GM19025 (cell line): Measurements from ENCODE around the gene MUC6.

Experiments
- ATAC-seq: cut with Tn5 transposase; IDR thresholded peaks from one replicate; pipeline ENCODE4 v1.9.1; 2021; ENCODE audit warnings: mild to moderate bottlenecking, low read depth, moderate library complexity; ENCODE audit not compliant: unreplicated experiment

The MUC6 gene

DNA sequence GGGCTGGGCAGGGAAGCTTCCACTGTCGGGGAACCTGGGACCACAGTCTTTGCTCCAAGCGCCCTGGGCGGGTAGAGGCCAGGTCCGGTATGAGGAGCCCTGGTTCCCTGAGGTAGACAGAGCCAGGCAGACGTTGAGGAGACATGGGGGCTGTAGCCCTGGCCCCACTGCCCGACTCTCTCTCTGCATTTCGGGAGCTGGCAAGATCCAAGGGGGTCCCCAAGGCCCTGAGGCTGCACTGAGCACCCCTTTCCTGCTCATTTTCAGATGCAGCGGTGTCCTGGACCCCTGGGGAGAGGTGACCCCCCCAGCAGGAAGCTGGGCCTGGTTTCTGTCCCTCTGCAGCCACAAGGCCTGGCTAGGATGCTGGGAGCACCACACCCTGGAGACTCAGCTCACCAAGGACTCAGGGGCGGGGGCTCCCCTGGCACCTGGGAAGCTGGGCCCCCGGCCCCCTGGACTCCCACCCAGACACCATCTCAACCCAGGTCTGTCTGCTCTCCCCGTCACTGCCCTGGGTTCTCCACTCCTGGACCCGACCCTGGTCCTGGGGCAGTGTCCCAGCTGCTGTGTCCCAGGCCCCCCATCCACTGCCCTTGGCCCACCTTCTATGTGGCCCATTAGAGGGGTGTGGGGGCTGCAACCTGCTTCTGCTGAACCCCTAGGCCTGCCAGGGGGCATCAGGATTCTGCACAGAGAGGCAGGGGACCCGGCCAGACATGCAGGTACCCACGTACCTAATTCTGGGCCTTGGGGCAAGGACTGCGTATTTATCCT, 15.0 kb upstream of the MUC6 start:
- no peak for ATAC-seq

DNA sequence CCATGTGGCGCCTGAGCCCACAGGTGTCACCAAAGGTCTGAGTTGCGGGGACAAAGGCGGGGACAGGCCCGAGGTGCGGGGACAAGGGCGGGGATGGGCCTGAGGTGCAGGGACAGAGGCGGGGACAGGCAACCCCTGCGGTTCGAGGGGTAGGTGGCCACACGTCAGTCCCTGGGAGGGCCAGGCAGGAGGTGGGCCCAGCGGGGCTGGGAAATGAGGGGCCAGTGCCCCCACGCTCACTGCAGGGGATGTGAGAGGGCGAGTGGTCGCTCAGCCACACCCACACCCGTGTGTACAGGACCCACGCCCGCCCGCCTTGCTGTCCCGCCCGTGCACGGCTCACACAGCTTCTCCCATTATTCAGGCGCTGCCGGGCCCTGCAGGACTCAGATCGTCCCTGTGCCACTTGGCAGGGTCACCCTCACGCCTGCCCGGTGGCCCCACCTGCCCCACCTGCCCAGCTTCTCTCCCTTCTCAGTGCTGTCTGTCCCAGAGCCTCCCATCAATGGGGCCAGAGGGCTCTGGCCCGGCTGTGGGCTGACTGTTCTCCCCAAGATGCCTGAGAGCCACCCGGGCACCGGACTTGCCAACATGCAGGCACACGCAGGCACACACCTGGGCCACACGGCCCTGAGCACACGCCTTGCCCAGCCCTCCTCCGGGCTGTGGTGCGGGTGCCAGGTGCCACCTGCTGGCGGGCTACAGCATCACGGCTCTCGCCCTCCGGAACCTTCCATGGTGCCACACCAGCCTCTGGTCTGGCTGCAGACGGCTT, 14.2 kb upstream of the MUC6 start:
- ATAC-seq, result peak; percentile 85

DNA sequence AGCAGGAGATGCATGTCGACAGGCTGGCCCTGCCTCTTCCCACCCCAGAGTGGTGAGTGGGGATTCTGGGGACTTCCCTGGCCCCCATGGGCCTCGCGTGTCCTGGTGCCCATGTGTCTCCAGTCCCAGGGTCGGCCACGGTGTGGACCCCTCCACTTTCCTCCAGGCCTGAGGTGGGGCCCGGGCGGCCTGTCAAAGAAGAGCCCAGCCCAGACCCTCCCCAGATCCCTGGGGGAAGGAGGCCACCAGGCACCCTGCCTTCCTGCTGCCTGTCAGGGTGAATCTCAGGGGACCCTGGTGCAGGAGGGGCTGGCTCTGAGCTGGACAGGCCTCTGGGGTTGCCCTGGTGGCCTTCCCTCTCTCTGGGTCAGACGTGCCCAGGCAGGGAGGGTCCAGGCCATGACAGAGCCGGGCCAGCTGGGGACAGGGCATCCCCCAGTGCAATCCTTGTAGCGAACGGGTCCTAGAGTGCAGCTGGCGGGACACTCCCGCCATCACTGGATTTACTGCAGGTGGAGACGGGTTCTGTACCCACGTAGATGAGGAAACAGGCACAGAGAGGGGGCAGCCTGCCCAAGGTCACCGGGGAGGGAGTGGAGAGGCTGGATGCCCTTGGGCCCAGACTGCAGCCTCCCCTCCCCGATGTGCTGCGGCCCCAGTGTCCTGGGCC, 13.5 kb upstream of the MUC6 start:
- no peak for ATAC-seq

DNA sequence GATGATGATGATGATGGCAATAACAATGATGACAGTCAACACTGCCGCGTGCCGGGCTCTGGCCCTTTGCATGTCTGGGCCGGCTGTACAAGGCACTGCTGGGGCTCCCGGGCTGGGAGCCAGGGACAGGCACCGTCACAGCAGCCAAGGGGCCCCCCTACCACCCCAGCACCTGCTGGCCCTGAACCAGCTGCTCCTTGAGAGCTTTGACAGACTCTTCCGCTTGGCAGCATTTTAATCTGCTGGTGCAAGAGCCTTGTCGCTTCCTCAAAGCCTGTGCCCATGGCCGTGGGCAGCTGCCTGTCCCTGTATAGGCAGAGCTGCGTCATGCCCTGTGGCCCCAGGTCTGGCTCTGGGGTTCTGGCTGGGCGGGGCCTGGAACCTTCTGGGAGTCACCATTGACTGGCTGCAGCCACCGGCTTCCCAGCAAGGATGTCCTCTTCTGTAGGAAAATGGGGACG, 12.9 kb upstream of the MUC6 start:
- no peak for ATAC-seq

DNA sequence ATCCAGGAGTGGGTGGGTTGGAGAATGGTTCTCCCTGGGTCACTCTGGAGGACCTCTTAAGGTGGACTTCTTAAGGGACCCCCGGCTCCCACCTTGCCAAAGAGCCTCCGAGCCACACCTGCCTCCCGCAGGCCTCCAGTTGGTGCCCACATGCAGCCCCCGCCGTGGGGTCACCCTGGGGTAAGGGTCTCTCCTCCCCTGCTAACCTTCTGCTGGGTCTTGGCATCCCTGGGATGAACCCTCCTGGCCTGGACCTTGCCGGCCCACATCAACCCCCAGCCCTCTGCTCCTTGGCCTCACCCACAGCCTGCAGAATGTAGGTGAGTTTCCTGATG, 12.5 kb upstream of the MUC6 start:
- ATAC-seq, result no peak

DNA sequence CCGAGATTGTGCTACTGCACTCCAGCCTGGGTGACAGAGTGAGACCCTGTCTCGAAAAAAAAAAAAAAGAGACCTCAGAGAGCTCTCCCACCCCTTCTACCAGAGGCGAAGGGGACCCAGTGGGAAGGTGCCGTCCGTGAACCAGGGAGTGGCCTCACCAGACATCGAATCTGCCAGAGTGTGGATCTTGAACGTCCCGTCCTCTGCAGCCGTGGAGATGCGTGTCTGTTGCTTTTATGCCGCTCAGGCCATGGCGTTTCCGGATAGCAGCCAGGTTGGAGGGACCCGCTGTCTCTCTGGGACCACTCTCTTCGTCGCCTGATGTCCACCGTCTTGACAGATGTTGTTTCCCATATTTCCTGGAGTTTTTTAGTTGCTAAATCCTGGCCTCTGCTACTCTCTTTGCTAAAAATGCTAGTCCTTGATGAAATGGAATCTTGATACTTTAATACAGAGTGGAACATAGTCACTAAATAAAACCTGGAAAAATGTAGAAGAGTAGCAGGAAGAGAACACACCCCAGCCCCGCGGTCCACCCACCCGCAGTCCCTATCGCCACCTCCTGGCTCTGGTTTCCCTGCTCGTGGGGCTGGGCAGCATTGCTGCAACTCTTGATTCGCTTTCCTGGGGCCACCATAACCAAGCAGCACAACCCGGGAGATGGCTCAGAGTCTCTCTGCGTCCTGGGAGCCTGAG, 12.0 kb upstream of the MUC6 start:
- ATAC-seq, result no peak

DNA sequence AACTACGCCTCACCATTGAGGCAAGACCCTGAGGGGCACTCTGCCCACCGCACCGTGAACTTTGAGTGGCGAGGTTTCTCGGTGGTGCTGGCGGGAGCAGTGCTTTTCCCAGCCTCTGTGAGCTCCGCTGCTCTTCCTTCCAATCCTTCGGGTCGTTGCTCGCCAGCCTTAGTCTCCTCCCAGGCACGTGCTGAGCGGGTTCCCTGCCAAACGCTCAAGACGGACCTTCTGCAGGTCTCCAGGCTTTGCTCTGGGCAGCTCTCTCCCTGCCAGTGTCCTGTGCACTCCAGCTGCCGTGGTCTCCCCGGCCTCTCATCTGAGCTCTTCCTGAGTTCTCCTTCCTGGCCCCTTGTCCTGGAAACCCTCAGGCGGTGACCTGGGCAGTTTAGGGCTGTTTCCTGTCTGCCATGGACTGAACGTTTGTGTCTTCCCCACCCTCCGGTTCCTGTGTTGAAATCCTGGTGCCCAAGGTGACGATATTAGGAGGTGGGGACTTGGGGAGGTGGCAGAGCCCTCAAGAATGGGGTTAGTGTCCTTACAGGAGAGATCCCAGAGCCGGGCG, 11.2 kb upstream of the MUC6 start:
- no peak for ATAC-seq

DNA sequence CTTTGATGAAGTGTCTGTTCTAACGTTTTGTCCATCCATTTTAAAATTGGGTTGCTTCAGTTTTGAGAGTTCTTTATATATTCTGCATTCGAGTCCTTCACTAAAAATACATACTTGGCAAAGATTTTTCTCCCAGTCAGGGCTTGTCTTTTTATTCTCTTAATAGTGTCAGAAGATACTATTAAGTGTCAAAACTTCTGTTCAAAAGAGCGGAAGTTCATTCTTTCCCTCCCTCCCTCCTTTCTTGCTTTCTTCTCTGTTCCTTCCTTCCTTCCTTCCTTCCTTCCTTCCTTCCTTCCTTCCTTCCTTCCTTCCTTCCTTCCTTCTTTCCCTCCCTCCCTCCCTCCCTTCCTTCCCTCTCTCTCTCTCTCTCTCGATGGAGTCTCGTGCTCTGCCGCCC, 7.6 kb upstream of the MUC6 start:
- no peak for ATAC-seq

DNA sequence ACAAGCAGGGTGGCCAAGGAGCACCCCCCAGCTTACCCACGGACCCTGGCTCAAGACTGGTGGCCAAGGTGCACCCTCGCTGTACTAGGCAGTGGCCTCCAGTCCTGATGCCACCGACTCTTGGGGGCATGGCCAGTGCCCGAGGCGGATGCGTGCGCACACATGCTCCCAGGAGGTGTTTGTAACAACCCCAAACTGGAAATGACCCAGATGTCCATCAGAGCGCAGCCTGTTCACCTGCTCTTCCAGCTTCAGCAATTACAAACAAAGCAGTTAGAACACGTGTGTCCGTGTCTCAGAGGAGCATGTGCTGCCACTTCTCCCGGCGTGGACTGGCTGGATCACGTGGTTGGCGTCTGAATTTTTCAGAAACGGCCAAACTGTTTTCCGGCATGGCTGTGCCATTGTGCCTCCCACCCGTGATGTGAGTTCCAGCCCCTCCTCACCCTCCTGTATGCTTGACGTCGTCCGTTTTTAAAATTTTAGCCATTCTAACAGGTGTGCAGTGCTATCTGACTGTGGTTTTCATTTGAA, 7.1 kb upstream of the MUC6 start:
- no peak for ATAC-seq

DNA sequence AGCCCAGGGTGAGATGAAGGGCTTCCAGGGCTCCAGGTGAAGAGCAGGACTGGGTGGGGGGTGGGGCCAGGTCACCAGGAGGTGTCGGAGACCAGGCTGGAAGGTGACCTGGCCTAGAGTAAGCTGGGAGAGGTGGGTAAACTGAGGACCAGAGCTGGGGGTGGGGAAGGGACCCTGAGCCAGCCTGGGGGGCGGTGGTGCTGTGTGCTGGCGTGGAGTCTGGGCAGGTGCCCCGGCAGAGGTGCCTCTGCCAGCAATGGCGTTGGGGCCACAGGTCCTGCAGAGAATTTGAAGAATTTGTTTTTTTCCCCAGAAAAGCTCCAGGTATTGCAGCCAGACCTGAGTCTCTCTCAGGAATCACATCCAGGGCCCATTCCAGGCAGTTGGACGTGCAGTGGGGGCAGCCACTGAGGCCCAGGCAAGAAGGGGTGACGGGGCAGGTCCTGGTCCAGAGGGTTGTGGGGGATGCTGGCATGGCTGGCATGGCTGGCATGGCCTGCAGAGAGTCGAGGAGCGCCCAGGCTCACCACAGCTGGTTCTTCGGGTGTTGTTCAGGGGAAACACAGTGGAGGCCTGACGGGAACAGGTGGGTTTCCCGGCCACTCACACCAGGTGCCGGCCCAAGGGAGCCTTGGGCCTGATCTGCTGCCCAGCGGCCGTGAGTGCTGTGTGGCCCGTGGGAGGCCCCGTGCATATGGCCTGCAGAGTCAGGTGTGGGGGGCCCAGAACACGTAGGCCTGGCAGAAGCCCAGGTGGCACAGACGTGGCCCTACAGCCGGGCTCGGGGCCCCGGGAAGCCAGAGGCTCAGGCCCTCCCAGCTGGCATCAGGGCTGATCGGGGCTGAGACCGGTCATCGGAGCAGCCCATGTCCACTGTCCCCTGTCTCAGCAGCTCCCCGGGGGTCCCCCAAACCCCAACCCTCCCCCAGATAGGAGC, 6.4 kb upstream of the MUC6 start:
- no peak for ATAC-seq

DNA sequence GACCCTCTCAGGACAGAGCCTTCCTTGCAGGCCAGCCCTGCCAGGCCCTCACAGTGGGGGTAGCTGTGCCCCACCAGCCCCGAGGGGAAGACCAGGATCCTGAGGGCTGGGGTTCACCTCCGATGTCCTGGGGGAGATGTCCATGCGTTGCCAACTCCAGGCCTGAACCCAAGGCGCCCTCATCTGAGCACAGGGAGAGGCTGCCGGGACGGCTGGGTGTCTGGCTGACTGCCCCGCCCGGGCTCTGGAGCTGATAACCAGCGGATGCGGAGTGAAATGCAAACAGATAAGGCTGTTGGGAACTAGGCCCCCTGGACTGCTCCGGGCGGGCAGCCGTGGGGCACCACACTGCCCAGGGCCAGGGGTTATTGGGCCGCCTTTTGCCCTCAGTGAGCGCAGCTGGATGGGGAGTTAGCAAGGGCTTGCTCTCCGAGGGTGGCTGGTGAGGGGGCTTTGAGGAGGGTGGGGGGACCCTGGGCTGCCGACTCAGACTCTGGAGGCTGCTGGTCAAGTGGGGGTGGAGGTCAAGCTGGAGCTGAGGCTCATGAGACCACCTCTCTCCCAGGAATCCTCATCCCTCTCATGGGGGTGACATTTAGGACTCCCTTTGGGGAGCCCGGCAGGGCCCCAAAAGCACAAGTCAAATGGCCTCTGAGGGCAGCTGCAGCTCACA, 5.6 kb upstream of the MUC6 start:
- ATAC-seq, result no peak

DNA sequence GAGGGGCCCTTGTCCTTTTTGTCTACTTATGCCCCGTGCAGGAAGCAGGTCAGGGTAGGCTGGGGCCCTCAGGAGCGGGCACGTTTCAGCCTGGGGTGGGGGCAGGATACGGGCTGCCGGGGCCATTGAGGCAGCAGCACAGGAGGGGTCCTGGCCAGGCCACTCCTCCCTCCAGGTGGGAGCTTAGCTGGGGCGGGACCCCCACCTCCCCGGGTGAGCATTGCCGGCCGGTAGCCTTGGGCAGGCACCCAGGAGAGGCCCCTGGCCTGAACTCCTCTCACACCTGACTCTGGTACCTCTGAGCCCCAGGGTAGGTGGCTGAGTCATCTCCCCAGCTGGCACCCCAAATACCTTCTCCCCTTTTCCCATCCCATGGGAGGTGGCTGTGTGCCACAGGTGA, 5.0 kb upstream of the MUC6 start:
- no peak for ATAC-seq

DNA sequence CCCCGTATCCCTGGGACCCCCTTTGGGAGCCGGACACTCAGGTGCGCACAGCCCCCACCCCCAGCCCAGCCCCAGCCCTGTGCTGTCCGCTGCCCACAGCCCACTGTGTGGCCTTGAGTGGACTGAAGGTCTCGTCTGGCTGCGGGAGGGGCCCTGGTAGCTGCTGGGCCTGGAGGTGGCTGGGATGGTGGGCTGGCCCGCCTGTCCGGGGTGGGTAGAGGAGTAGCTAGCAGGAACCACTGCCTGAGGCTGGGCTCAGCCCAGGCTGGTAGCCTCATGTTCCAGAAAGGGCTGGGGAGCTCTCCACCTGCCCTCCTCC, 4.6 kb upstream of the MUC6 start:
- no peak for ATAC-seq

DNA sequence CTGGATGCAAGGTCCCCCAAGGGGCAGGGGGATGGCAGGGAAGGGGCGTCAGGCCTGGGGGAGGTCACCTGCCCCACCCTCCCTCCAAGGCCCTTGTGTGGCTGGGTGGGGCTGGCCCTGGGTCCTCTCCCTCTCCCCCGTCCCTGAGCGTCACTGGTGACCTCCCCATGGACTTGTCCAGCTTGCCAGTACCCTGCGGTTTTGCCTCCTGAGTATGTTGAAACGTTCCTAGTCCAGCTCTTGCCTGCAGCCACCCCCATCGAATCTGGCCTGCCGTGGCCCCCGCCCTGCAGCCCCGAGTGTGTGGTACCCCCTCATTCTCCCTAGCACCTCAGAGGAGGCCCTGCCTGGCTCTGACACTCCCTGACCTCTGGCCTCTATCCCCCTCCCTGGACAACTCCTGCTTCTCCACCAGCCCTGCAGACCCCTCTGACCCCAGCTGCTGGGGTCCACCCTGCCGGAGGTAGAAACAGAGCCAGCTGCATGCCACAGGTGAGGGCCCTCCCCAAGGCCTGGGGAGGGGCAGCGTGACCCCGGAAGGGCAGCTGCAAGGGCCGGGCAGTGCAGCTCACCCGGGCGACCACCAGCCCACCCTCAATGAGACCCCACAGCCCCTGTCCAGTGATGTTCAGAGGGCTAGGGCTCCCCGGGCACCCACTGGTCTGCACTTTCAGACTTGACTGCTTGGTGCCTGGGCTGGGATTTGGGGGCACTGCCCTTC, 4.1 kb upstream of the MUC6 start:
- no peak for ATAC-seq

DNA sequence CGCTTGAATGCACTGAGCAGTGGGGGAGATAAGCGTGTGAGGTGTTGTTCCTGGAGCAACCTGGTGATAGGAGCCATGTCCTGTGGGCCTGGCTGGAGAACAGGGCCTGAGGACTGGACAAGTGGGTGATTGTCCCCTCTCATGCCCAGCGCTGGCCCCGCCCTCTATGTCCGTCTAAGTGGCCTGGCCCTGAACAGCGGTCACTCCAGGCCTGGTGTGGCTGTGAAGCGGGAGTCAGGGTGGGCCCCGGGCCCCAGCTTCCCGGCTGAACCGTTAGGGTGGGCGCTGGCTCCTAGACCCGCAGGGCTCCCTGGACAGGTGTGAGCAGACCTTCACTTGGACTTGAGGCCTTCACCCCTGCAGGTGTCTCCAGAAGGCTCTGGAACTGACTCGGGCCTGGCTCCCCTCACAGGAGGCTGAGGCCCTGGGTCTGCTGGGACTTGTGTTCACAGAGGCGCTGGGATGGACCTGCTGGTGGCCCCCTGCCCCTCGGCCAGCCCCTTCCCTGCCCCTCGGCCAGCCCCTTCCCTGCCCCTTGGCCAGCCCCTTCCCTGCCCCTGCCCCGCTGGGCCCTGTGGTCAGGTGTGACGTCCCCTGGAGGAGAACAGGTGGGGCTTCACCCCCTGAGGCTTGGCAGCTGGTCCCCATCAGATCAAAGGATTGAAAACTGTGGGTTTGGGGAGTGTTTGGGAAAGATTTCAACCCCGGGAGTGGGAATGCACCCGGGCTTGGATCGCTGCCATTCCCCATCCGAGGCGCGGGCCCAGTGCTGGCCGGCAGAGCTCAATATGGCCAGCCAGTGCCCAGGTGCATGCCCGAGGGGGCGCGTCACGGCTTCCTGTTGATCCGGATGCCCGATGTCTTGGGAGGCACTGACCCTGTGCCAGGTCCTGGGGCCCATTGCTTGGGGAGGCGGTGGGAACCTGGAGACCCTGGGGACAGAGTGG, 3.2 kb upstream of the MUC6 start:
- no peak for ATAC-seq

DNA sequence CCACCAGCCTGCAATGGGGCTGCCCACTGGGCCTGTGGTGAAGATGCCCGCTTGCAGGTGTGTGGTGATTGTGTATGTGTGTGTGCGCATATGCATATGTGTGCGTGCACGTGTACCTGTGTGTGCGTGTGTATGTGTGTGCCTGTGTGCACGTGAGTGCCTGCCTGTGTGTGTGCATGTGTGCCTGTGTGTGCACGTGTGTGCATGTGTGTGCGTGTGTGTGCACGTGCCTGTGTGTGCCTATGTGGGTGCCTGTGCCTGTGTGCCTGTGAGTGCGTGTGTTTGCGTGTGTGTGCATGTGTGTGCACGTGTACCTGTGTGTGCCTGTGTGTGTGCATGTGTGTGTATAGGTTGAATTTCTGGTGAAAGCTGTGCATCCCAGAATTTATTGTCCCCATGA, 2.4 kb upstream of the MUC6 start:
- no peak for ATAC-seq

DNA sequence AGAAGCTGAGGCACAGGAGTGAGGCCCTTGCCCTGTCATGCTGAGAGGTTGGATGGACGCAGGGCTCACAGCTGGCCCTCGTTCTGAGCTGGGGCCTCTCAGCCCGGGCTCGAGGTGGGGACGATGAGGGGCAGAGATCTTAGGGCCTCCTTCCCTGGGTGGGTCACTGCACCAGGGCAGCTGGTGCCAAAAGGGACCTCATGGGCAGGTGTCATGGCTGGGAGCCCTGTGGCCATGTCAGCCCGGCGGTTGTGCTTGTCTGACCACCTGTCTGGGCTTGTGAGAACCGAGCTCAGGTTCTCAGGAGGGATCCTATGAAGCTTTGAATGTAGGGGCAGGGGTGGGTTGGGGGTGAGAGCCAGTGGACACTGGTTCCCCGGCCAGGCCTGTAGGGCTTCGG, 1.8 kb upstream of the MUC6 start:
- ATAC-seq, result no peak
